ENCODE data around the gene CRKL.

CRKL gene

DNA sequence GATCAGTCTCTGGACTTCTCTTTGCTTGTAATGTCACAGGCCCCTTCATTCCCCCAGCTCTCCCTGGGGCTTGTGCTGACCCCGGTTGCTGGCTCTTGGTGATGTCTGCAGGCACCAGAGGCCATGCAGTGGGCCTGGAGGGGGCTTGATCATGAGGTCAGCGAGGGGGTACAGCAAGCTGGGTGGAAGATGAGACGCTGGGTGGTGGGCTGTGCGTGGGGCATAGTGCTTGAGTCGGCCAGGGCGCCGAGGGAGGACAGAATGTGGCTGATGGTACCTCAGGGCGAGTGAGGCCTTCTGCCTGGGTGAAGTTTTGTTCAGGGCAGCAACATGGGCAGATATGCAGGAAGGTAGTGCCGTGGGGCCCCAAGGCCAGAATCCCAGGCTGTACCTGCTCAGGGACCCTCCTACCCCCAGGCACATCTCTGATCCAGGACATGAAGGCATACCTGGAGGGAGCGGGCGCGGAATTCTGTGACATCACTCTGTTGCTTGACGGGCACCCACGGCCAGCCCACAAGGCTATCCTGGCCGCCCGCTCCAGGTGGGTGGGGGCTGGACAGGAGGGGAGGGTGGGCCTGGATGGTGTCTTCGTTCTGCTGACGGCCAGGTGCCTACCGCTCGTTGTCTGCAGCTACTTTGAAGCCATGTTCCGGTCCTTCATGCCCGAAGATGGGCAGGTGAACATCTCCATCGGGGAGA is 78.3 kb downstream of the CRKL start:
- DNase-seq (ENCODE audit: extremely low read depth, low read depth): no peak
- no peak overlapping the region for H3K4me3 ChIP-seq (replicated peaks; ENCODE audit: low read depth, low read length)
- TF ChIP-seq, protein P1, sequence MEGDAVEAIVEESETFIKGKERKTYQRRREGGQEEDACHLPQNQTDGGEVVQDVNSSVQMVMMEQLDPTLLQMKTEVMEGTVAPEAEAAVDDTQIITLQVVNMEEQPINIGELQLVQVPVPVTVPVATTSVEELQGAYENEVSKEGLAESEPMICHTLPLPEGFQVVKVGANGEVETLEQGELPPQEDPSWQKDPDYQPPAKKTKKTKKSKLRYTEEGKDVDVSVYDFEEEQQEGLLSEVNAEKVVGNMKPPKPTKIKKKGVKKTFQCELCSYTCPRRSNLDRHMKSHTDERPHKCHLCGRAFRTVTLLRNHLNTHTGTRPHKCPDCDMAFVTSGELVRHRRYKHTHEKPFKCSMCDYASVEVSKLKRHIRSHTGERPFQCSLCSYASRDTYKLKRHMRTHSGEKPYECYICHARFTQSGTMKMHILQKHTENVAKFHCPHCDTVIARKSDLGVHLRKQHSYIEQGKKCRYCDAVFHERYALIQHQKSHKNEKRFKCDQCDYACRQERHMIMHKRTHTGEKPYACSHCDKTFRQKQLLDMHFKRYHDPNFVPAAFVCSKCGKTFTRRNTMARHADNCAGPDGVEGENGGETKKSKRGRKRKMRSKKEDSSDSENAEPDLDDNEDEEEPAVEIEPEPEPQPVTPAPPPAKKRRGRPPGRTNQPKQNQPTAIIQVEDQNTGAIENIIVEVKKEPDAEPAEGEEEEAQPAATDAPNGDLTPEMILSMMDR (IDR thresholded peaks at IDR 0.05; ENCODE audit: low read depth, low read length, missing control alignments): no peak

DNA sequence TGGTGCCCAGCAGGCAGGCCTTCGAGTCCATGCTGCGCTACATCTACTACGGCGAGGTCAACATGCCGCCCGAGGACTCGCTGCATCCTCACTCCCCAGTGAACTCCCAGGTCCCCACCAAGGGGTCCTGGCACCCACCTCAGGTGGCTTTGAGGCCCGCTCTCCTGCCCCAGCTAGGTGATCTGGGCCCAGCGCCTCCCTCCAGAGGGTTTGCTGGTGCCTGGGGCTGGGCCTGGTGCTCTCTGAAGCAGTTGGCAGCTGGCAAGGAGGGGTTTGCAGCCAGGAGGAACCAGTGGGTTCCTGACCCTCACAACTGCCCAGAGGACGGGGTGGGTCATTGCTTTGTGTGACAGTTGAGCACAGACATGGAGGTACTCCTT is 78.8 kb downstream of the CRKL start:
- TF ChIP-seq, protein P1 (IDR thresholded peaks at IDR 0.05; ENCODE audit: low read depth, low read length, missing control alignments): no peak
- H3K4me3 ChIP-seq (replicated peaks; ENCODE audit: low read depth, low read length): no peak overlapping the region
- no peak for DNase-seq (ENCODE audit: extremely low read depth, low read depth)

DNA sequence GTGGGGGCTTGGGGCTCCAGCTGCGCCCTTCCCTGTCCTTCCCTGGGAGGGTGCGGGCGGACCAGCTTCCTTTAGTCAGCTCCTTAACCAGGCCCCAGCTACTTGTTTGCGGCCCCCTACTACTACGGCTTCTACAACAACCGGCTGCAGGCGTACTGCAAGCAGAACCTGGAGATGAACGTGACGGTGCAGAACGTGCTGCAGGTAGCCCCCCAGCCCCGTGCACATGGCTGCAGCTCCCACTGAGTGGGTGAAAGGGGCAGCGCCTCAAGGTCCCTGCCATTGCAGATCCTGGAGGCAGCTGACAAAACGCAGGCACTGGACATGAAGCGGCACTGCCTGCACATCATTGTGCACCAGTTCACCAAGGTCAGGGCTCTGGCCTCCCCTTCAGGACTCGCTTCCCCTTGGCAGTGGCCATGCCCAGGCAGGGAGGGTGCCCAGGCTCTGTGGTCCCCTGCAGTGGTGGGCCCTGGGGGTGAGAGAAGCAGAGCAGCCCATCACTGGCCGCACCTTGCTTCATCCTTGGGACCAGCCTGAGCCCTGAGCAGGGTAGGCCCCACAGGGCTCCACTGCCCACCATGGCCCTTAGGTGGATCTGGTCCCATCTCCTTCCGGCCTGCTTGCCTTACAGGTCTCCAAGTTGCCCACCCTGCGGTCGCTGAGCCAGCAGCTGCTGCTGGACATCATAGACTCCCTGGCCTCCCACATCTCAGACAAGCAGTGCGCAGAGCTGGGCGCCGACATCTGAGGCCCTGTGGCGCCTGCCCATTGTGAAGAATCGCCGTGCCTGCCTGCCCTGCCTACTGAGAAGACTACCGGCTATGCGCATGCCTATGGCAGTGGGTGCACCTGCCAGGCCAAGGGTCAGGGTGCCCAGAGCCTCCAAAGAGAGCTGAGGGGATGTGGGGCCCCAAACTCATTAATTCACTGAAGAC is 79.7 kb downstream of the CRKL start:
- H3K4me3 ChIP-seq (replicated peaks; ENCODE audit: low read depth, low read length): no peak overlapping the region
- TF ChIP-seq, protein P1 (IDR thresholded peaks at IDR 0.05; ENCODE audit: low read depth, low read length, missing control alignments): no peak
- DNase-seq (ENCODE audit: extremely low read depth, low read depth): no peak

DNA sequence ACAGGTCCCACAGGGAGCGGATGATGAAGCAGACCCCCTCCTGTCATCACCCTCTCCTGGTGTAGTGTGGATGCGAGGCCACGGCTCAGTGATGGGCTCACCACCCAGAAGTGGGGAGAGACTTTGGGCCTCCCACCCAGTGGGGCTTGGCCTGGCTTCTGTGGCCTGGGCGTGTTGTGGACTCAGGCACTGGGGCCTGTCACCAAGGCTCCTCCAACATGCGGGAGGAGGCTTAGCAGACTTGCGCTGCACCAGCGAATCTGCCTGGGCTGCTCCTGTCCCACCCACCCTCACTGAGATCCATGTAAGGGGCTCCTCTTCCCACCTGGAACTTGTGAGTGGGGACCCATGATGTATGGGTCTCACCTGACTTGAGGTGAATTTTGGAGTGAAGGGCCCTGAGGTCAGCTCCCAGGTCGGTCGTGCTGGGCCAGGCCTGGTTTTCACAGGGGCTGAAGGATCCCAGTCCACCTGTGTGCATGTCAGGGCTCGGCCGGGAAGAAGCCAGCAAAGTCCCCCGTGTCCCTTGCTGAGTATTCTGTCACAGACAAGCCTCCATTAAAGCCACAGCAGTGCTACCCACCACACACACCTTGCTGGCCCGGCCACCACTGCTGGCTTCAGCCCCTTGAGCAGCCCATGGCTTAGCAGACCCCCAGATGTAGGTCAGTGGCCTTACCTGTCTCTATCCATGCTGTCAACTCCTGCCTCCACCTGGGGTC is 80.5 kb downstream of the CRKL start:
- no peak for DNase-seq (ENCODE audit: extremely low read depth, low read depth)
- TF ChIP-seq, protein P1 (IDR thresholded peaks at IDR 0.05; ENCODE audit: low read depth, low read length, missing control alignments): no peak

DNA sequence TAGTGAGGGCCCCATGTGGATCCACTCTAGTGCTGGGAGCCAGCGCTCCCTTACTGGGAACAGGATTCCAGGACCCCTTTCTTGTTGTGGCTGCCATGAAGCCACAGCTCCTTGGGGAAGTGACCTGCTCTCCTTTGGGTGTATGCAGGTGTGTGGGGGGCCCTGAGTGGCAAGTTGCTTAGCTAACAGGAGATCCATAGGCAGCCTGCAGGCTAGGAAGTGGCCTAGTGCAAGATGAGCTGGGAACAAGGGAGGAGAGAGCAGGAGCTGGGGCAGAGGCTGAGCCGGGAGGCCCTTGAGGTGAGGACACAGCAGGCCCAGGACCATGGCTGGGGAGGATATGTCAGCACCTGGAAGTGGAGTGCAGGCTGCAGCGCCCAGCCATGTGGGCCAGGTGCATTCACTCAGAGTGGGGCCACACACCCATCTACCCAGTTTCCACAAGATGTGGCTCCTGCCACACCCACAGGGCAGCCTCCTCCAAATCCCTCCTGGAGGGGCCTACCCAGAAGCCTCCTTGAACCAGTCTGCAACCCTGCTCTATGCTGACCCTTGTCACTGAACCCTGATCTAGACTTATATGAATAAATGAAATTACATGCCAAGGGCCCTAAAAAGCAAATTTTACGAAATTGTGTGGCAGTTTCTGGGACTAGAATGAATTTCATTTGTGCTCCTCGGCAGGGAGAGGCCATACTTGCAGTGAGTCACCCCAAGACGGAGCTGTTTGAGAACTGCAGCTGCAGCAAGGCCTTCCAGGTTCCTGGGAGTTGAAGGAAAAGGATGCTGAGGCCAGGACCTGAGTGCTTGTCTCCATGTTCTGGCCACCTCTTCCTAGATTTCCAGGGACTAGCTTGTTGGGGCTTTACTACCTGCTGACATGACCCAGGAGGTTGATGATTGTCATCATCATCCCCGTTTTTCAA is 81.5 kb downstream of the CRKL start:
- TF ChIP-seq, protein P1 (IDR thresholded peaks at IDR 0.05; ENCODE audit: low read depth, low read length, missing control alignments): no peak
- no peak for DNase-seq (ENCODE audit: extremely low read depth, low read depth)
- H3K4me3 ChIP-seq (replicated peaks; ENCODE audit: low read depth, low read length): no peak overlapping the region

More for the DNA sequence above, 80.5 kb downstream of the CRKL start:
- H3K4me3 ChIP-seq (replicated peaks; ENCODE audit: low read depth, low read length): no peak overlapping the region
